ENCODE results near the gene SETD5.

GRCh38 chr3:9362731-9363530, 34.5 kb upstream of the SETD5 start, which contains the start of gene THUMPD3:
- TF ChIP-seq CTCF (IDR thresholded peaks at IDR 0.05) (peak in 3 of 12 donors; percentile 6 to 24 (median 11)), POLR2A (IDR thresholded peaks at IDR 0.05) (peak in 1 of 2 donors; percentile 76)
